Progenitor cell of endocrine pancreas (in vitro differentiated cells): ENCODE results near the gene CLBA1. TPM values are rescaled to one million over a fixed set of nuclear protein-coding genes. Genes with fewer than 3 reads are reported as not detected.

Experiments used
- DNase-seq: peaks from one replicate; pipeline ENCODE4 v3.0.0; 2021; ENCODE audit warnings: low spot score; ENCODE audit not compliant: unreplicated experiment
- H3K27ac Mint-ChIP-seq: 2 replicates; pipeline ENCODE4 v1.8.0; 2021; ENCODE audit warnings: mild to moderate bottlenecking, moderate library complexity, mixed read lengths
- H3K27me3 Mint-ChIP-seq: 2 replicates; pipeline ENCODE4 v1.8.0; 2021; ENCODE audit warnings: mixed read lengths
- H3K36me3 Mint-ChIP-seq: 2 replicates; pipeline ENCODE4 v1.8.0; 2022; ENCODE audit warnings: mixed read lengths; ENCODE audit not compliant: insufficient read depth
- H3K4me1 Mint-ChIP-seq: 2 replicates; pipeline ENCODE4 v1.8.0; 2021; ENCODE audit warnings: low read depth, mixed read lengths
- H3K4me3 Mint-ChIP-seq: 2 replicates; pipeline ENCODE4 v1.8.0; 2021; ENCODE audit warnings: low read depth, mild to moderate bottlenecking, moderate library complexity, mixed read lengths
- H3K9me3 Mint-ChIP-seq: 2 replicates; pipeline ENCODE4 v1.8.0; 2021; ENCODE audit warnings: low read depth, mixed read lengths
- CTCF ChIP-seq: fragments of 200-600 bp; sonication (generic); IDR thresholded peaks from one replicate; pipeline ENCODE4 v1.5.0; 2021; ENCODE audit warnings: antibody characterized with exemption, mild to moderate bottlenecking; ENCODE audit not compliant: unreplicated experiment
- total RNA-seq: library from RNA; stranded (reverse); gene quantifications from 2 replicates; pipeline ENCODE4 v1.2.1, GENCODE V29; 2021

CLBA1 gene
- total RNA-seq, 1 donor from 2014 or later = 20.8 TPM

DNA sequence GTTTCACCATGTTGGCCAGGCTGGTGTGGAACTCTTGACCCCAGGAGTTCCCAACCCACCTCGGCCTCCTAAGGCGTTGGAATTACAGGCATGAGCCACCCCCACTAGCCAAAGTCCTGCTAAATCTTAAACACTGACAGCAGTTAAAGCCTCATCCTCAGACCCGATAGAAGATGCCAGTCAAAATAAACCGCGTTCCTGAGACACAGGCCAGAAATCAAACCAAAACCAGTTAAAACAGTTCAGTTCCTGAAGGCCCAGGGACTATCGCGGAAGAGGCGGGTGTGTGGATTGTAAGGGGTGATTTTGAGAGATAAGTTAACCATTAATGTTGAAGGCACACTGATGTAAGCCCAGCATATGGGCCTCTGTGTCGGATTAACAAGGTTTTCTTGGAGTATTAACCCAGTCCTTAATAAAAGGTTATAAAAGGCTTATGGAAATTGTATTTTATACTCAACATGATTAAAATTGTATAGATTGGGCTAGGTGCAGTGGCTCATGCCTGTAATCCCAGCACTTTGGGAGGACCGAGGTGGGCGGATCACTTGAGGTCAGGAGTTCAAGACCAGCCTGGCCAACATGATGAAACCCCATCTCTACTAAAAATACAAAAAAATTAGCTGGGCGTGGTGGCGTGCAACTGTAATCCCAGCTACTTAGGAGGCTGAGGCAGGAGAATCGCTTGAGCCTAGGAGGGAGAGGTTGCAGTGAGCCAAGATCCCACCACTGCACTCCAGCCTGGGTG lies 54.0 kb downstream of the CLBA1 start:
- Mint-ChIP-seq H3K4me1 (peaks cover 2% of the 10 kb centered on the region), H3K9me3 (no peaks in the 10 kb centered on the region), H3K27me3 (peaks cover 28% of the 10 kb centered on the region), H3K4me3 (no peak overlapping the region), H3K36me3 (no peaks in the 10 kb centered on the region), H3K27ac (no peak overlapping the region)
- TF ChIP-seq CTCF = no peak
- no peak for DNase-seq

DNA sequence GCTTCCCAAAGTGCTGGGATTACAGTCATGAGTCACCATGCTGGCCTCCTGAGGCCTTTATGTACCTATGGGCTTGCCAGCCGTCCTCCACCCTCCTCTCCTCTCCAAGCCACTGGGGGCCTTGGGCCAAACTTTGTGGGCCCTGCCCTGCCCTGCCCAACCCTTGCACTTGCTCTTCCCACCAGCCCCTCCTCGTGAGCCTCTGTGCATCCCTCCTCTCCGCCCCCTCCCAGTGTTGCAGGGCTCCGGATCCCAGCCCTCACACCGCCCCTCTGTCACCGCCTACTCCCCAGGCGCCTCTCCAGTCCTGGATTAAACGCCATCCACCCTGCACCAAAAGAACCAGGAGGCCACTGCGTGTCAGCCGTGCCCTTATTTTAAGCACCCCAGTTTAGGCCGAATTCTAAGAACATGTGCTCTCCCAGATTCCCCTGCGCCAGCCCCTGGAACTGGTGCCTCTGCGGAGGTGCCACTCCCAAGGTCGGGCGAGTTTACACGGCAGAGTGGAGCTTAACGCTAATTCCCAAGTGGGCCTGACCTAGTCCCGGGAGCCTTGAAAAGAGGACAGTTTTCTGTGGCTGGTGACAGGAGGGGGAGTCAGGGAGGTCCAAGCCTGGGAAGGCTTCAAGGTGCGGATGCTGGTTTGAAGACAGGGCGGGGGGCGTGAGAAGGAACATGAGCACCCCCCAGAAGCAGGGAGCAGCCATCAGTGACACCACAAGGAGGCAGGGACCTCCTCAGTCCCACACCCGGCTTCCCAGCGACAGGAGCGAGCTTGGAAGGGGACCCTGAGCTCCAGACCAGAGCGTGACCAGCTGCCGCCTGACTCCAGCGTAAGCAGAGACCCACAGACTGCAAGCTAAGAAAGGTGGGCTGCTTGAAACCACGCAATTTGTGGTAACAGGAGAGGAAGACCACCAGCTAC lies 56.5 kb downstream of the CLBA1 start:
- no peak for TF ChIP-seq CTCF
- H3K27ac Mint-ChIP-seq = peak overlapping the region; percentile 33
- no peaks in the 10 kb centered on the region for H3K36me3 Mint-ChIP-seq
- H3K4me1 Mint-ChIP-seq = peaks cover 2% of the 10 kb centered on the region
- no peak overlapping the region for H3K4me3 Mint-ChIP-seq
- H3K9me3 Mint-ChIP-seq = no peaks in the 10 kb centered on the region
- peaks cover 33% of the 10 kb centered on the region for H3K27me3 Mint-ChIP-seq
- no peak for DNase-seq

DNA sequence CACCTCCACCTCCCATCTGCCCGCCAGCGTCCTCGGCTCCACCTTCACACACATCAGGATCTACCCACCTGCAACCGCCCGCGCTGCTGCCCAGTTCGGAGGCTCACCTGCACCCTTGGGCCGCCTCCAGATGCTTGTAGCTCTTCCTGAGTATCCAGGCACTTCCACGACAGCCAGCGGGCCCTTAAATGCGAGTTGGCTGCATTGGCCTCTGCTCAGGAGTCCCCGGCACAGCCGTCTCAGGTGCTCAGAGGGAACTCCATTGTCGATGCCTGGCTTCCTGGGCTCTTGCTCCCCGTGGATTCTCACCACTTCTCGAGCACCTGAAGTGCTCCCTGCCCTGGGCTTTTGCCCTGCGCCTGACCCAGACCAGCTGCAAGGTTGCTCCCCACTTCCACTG lies 57.2 kb downstream of the CLBA1 start:
- Mint-ChIP-seq H3K9me3 (no peaks in the 10 kb centered on the region), H3K4me3 (no peak overlapping the region), H3K27me3 (peaks cover 33% of the 10 kb centered on the region), H3K4me1 (peaks cover 2% of the 10 kb centered on the region), H3K27ac (no peak overlapping the region), H3K36me3 (no peaks in the 10 kb centered on the region)
- TF ChIP-seq CTCF = no peak
- DNase-seq = no peak

DNA sequence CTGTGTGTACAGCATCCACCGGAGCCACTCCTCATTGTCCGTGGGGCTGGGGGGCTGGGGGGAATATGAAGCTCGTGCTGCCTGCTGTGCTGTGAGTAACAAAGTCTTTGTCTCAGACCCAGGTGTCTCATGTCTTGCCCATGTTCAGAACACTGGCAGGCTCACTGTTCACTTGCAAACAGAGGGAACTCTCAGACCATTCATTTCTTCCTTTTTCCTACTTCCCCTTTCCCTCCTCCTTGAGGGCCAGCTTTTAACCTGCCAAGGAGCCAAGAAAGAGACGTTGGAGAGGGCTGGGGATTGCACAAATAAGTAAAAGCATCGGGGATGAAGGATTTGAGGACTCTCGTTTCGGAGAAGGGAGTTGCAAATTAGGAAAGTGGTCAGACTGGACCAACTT lies 58.1 kb downstream of the CLBA1 start:
- TF ChIP-seq CTCF = no peak
- DNase-seq = no peak
- Mint-ChIP-seq H3K27ac (no peak overlapping the region), H3K27me3 (peaks cover 33% of the 10 kb centered on the region), H3K4me3 (no peak overlapping the region), H3K9me3 (no peaks in the 10 kb centered on the region), H3K36me3 (no peaks in the 10 kb centered on the region), H3K4me1 (peaks cover 2% of the 10 kb centered on the region)

Other genes with a start within 250 kb of the CLBA1 start
- gene SIVA1, start 232.6 kb upstream of the CLBA1 start, total RNA-seq = 98.6 and 116 TPM in 2 replicates
- gene AKT1, start 190.0 kb upstream of the CLBA1 start, total RNA-seq = 147 and 151 TPM in 2 replicates
- gene ZBTB42, start 184.7 kb upstream of the CLBA1 start, total RNA-seq = 12.3 and 12.6 TPM in 2 replicates
- gene CEP170B, start 120.5 kb upstream of the CLBA1 start, total RNA-seq = 48.9 and 49.3 TPM in 2 replicates
- gene PLD4, start 60.9 kb upstream of the CLBA1 start, total RNA-seq = 0.05 TPM in 1 of 2 replicates, not detected in the other
- gene AHNAK2, start 7.4 kb upstream of the CLBA1 start, total RNA-seq = 1.1 and 1.2 TPM in 2 replicates
- 21.5 and 22.9 TPM in 2 replicates for gene CDCA4, start 35.3 kb downstream of the CLBA1 start, total RNA-seq
- 0.57 and 0.69 TPM in 2 replicates for gene GPR132, start 79.6 kb downstream of the CLBA1 start, total RNA-seq
- gene JAG2, start 183.0 kb downstream of the CLBA1 start, total RNA-seq = 3.8 and 8.5 TPM in 2 replicates
- gene NUDT14, start 195.5 kb downstream of the CLBA1 start, total RNA-seq = 66.6 and 68.5 TPM in 2 replicates